SH-SY5Y (cell line): ENCODE results near the gene PI16.

Source experiments
- GATA2 ChIP-seq: IDR thresholded peaks from 2 replicates; pipeline ENCODE4 v1.6.1; 2011; ENCODE audit warnings: mild to moderate bottlenecking, low read depth, low read length
- GATA3 ChIP-seq: IDR thresholded peaks from 2 replicates; pipeline ENCODE4 v1.6.1; 2011; ENCODE audit warnings: low read depth, mild to moderate bottlenecking, low read length, moderate library complexity

- TF ChIP-seq GATA2 (no peak), GATA3 (no peak)
Observed at GRCh38 chr6:36914227-36914794, 40.2 kb upstream of the PI16 start.
